Trophoblast cell (in vitro differentiated cells and primary cell): ENCODE measurements around the gene ADAMTSL3.
A peak's percentile ranks its signal among the peaks of the same experiment; 100 is the strongest.

Experiments
- DNase-seq, 2 donors: peaks; one replicate each; pipeline ENCODE4 v3.0.0-alpha.2; 2016
- H2AFZ ChIP-seq: 2 replicates; pipeline ENCODE4 v1.6.1; 2013; ENCODE audit warnings: low read length, moderate library complexity, mild to moderate bottlenecking; ENCODE audit not compliant: insufficient read depth, poor library complexity
- H2AK5ac ChIP-seq: 2 replicates; pipeline ENCODE4 v1.6.1; 2013; ENCODE audit warnings: mild to moderate bottlenecking, low read length
- H2BK120ac ChIP-seq: 2 replicates; pipeline ENCODE4 v1.6.1; 2013; ENCODE audit warnings: low read length, mild to moderate bottlenecking, moderate library complexity; ENCODE audit not compliant: insufficient read depth, poor library complexity
- H2BK12ac ChIP-seq: 2 replicates; pipeline ENCODE4 v1.6.1; 2013; ENCODE audit warnings: mild to moderate bottlenecking, low read length, moderate library complexity
- H2BK5ac ChIP-seq: 2 replicates; pipeline ENCODE4 v1.6.1; 2013; ENCODE audit warnings: low read length, low read depth, moderate library complexity, mild to moderate bottlenecking; ENCODE audit not compliant: poor library complexity
- H3K14ac ChIP-seq: 2 replicates; pipeline ENCODE4 v1.6.1; 2013; ENCODE audit warnings: mild to moderate bottlenecking, low read length
- H3K18ac ChIP-seq: 2 replicates; pipeline ENCODE4 v1.6.1; 2013; ENCODE audit warnings: mild to moderate bottlenecking, low read length
- H3K23ac ChIP-seq: 2 replicates; pipeline ENCODE4 v1.6.1; 2013; ENCODE audit warnings: low read length
- H3K27ac ChIP-seq: 2 replicates; pipeline ENCODE4 v1.5.1; 2013; ENCODE audit warnings: low read depth, mild to moderate bottlenecking, inconsistent platforms, low read length, moderate library complexity
- H3K27me3 ChIP-seq: 2 replicates; pipeline ENCODE4 v1.6.1; 2013; ENCODE audit warnings: inconsistent platforms, mild to moderate bottlenecking, low read length, moderate library complexity; ENCODE audit not compliant: insufficient read depth
- H3K36me3 ChIP-seq, 2 experiments: 1 replicate in 1 of 2; 2 replicates in 1 of 2; pipeline ENCODE4 v1.6.1; 2013; ENCODE audit warnings: low read length in 2 of 2, mild to moderate bottlenecking in 2 of 2, moderate library complexity in 1 of 2; ENCODE audit not compliant: insufficient read depth in 2 of 2, control insufficient read depth in 1 of 2
- H3K4ac ChIP-seq: 2 replicates; pipeline ENCODE4 v1.6.1; 2013; ENCODE audit warnings: low read depth, mild to moderate bottlenecking, low read length, moderate library complexity
- H3K4me1 ChIP-seq, 2 experiments: 1 replicate in 1 of 2; 2 replicates in 1 of 2; pipeline ENCODE4 v1.6.1; 2013; ENCODE audit warnings: low read length in 2 of 2, mild to moderate bottlenecking in 2 of 2, moderate library complexity in 1 of 2; ENCODE audit not compliant: insufficient read depth in 2 of 2, control insufficient read depth in 1 of 2
- H3K4me2 ChIP-seq: 2 replicates; pipeline ENCODE4 v1.6.1; 2013; ENCODE audit warnings: inconsistent platforms, mild to moderate bottlenecking, low read length, moderate library complexity
- H3K4me3 ChIP-seq: 2 replicates; pipeline ENCODE4 v1.5.1; 2013; ENCODE audit warnings: mild to moderate bottlenecking, low read depth, low read length, inconsistent platforms
- H3K79me1 ChIP-seq: one replicate; pipeline ENCODE4 v1.6.1; 2013; ENCODE audit warnings: low read length
- H3K79me2 ChIP-seq: 2 replicates; pipeline ENCODE4 v1.6.1; 2013; ENCODE audit warnings: low read length, mild to moderate bottlenecking; ENCODE audit not compliant: control insufficient read depth, insufficient read depth, poor library complexity
- H3K9ac ChIP-seq: 2 replicates; pipeline ENCODE4 v1.6.1; 2013; ENCODE audit warnings: mild to moderate bottlenecking, low read length
- H3K9me3 ChIP-seq: 2 replicates; pipeline ENCODE4 v1.6.1; 2013; ENCODE audit warnings: low read depth, mild to moderate bottlenecking, control low read depth, inconsistent platforms, low read length; ENCODE audit not compliant: insufficient read depth
- H4K12ac ChIP-seq: 2 replicates; pipeline ENCODE4 v1.6.1; 2013; ENCODE audit warnings: low read depth, mild to moderate bottlenecking, low read length, moderate library complexity
- H4K8ac ChIP-seq: 2 replicates; pipeline ENCODE4 v1.6.1; 2013; ENCODE audit warnings: low read depth, mild to moderate bottlenecking, low read length, moderate library complexity
- H4K91ac ChIP-seq: one replicate; pipeline ENCODE4 v1.6.1; 2013; ENCODE audit warnings: low read depth, mild to moderate bottlenecking, low read length, moderate library complexity
- WGBS: extraction: QIAGEN DNeasy Blood & Tissue Kit; methylation state at CpG from one replicate; pipeline ENCODE4 v1.1.7; 2013; ENCODE audit warnings: missing lambda C conversion rate; ENCODE audit not compliant: insufficient read length, insufficient coverage; ENCODE audit errors: extremely low coverage; 5-methylcytosine and 5-hydroxymethylcytosine counted together

The ADAMTSL3 gene

GRCh38 chr15:83695246-83695645, 41.3 kb downstream of the ADAMTSL3 start:
- no CpG with 5 or more reads among the region's 3 CpGs for WGBS
- H3K14ac ChIP-seq, result peak overlapping the region; percentile 77

GRCh38 chr15:83695901-83696425, 42.0 kb downstream of the ADAMTSL3 start:
- no peak overlapping the region for H3K9ac ChIP-seq
- no peak overlapping the region for H3K23ac ChIP-seq
- no peak overlapping the region for H3K4me2 ChIP-seq
- peak overlapping the region; percentile 37 for H3K27ac ChIP-seq
- H2BK120ac ChIP-seq, result no peak overlapping the region
- WGBS, result no CpG with 5 or more reads among the region's 7 CpGs
- H3K27me3 ChIP-seq, result no peaks in the 10 kb centered on the region
- H2AK5ac ChIP-seq, result peak overlapping the region; percentile 18
- H3K36me3 ChIP-seq, result no peaks in the 10 kb centered on the region
- peak overlapping the region; percentile 28 for H2BK5ac ChIP-seq
- DNase-seq, result no peak
- H4K8ac ChIP-seq, result no peak overlapping the region
- no peak overlapping the region for H3K4me3 ChIP-seq
- H3K4ac ChIP-seq, result no peak overlapping the region
- H3K18ac ChIP-seq, result peak overlapping the region; percentile 47
- peak overlapping the region; percentile 78 for H2BK12ac ChIP-seq
- H4K91ac ChIP-seq, result peak overlapping the region; percentile 52
- H3K79me2 ChIP-seq, result no peaks in the 10 kb centered on the region
- H3K14ac ChIP-seq, result no peak overlapping the region
- no peaks in the 10 kb centered on the region for H3K9me3 ChIP-seq
- H4K12ac ChIP-seq, result no peak overlapping the region
- no peak overlapping the region for H2AFZ ChIP-seq
- peaks cover 12% of the 10 kb centered on the region for H3K79me1 ChIP-seq
- H3K4me1 ChIP-seq, result peaks cover 12 to 19% of the 10 kb centered on the region in 2 experiments

More at GRCh38 chr15:83695246-83695645, 41.3 kb downstream of the ADAMTSL3 start:
- Histone ChIP-seq H4K91ac (peak overlapping the region; percentile 64), H3K4me1 (peaks cover 12 to 19% of the 10 kb centered on the region in 2 experiments), H3K79me1 (peaks cover 12% of the 10 kb centered on the region), H2BK5ac (no peak overlapping the region), H4K8ac (no peak overlapping the region), H3K27me3 (no peaks in the 10 kb centered on the region), H3K9me3 (no peaks in the 10 kb centered on the region), H3K23ac (no peak overlapping the region), H3K18ac (no peak overlapping the region), H2AK5ac (no peak overlapping the region), H4K12ac (no peak overlapping the region), H3K4ac (no peak overlapping the region), H2AFZ (no peak overlapping the region), H2BK120ac (no peak overlapping the region), H3K4me3 (no peak overlapping the region), H3K9ac (no peak overlapping the region), H3K36me3 (no peaks in the 10 kb centered on the region), H3K27ac (peak overlapping the region; percentile 69), H3K4me2 (no peak overlapping the region), H3K79me2 (no peaks in the 10 kb centered on the region), H2BK12ac (peak overlapping the region; percentile 3)
- DNase-seq, result no peak

GRCh38 chr15:83697716-83698115, 43.8 kb downstream of the ADAMTSL3 start:
- H3K4me1 ChIP-seq, result peaks cover 12 to 19% of the 10 kb centered on the region in 2 experiments
- H3K9me3 ChIP-seq, result no peaks in the 10 kb centered on the region
- H3K9ac ChIP-seq, result no peak overlapping the region
- H3K4me3 ChIP-seq, result no peak overlapping the region
- no peak overlapping the region for H4K91ac ChIP-seq
- no peak overlapping the region for H2BK12ac ChIP-seq
- no peak overlapping the region for H4K8ac ChIP-seq
- peaks cover 12% of the 10 kb centered on the region for H3K79me1 ChIP-seq
- no peaks in the 10 kb centered on the region for H3K27me3 ChIP-seq
- no peak overlapping the region for H3K4me2 ChIP-seq
- no peak overlapping the region for H2BK5ac ChIP-seq
- H3K18ac ChIP-seq, result no peak overlapping the region
- DNase-seq, result no peak
- no peaks in the 10 kb centered on the region for H3K79me2 ChIP-seq
- no peak overlapping the region for H2AK5ac ChIP-seq
- H3K4ac ChIP-seq, result no peak overlapping the region
- no peaks in the 10 kb centered on the region for H3K36me3 ChIP-seq
- H3K14ac ChIP-seq, result no peak overlapping the region
- H4K12ac ChIP-seq, result no peak overlapping the region
- H2BK120ac ChIP-seq, result no peak overlapping the region
- no peak overlapping the region for H3K27ac ChIP-seq
- no peak overlapping the region for H3K23ac ChIP-seq
- no peak overlapping the region for H2AFZ ChIP-seq

- Histone ChIP-seq H4K12ac (no peak overlapping the region), H3K4me1 (peaks cover 9 to 16% of the 10 kb centered on the region in 2 experiments), H3K4ac (no peak overlapping the region), H2BK12ac (no peak overlapping the region), H2BK5ac (no peak overlapping the region), H3K9me3 (no peaks in the 10 kb centered on the region), H3K23ac (no peak overlapping the region), H2BK120ac (no peak overlapping the region), H3K4me2 (no peak overlapping the region), H3K79me1 (peaks cover 9% of the 10 kb centered on the region), H4K91ac (no peak overlapping the region), H3K4me3 (no peak overlapping the region), H3K18ac (no peak overlapping the region), H3K79me2 (no peaks in the 10 kb centered on the region), H3K36me3 (no peaks in the 10 kb centered on the region), H2AK5ac (no peak overlapping the region), H2AFZ (no peak overlapping the region), H3K27me3 (no peaks in the 10 kb centered on the region), H3K14ac (no peak overlapping the region), H3K27ac (no peak overlapping the region), H3K9ac (no peak overlapping the region), H4K8ac (no peak overlapping the region)
- WGBS, result no CpG with 5 or more reads among the region's 3 CpGs
- DNase-seq, result no peak
Observed at GRCh38 chr15:83698294-83698693, 44.4 kb downstream of the ADAMTSL3 start.
